SK-N-SH (cell line): ENCODE results near the gene PLEKHM2. TPM values are rescaled to one million over a fixed set of nuclear protein-coding genes. Genes with fewer than 3 reads are reported as not detected.

Experiments
- CTCF ChIA-PET: fragments of 300-600, 350-600 bp; formaldehyde crosslinking; extraction: SDS; loops from one replicate; lab custom pipeline; 2021; lab: Yijun Ruan, JAX
- POLR2A ChIA-PET: fragments of 350-600 bp; sonication (Branson Sonifier 250); formaldehyde crosslinking; extraction: SDS; loops from one replicate; lab custom pipeline; 2020; ENCODE audit warnings: antibody characterized with exemption, inconsistent platforms; lab: Yijun Ruan, JAX
- DNase-seq: peaks from one replicate; pipeline ENCODE4 v3.0.0; 2012
- H2AFZ ChIP-seq: fragments of 200-600 bp; sonication (generic); 2 replicates; pipeline ENCODE4 v1.8.1; 2016; ENCODE audit warnings: antibody characterized with exemption, mild to moderate bottlenecking, low read depth
- H3F3A ChIP-seq: fragments of 200-600 bp; sonication (generic); replicated peaks from 2 replicates; pipeline ENCODE3; 2016; ENCODE audit warnings: antibody characterized with exemption, mild to moderate bottlenecking; ENCODE audit not compliant: insufficient read depth
- H3K27ac ChIP-seq, 2 experiments: fragments of 200-500 bp in 1 of 2; fragments of 200-600 bp in 1 of 2; sonication (Bioruptor generic) in 1 of 2; sonication (generic), shearing (Covaris generic) in 1 of 2; 2 replicates each; pipeline versions ENCODE4 v1.5.1 to v1.6.1; 2014 to 2016; ENCODE audit warnings: low read depth in 2 of 2, inconsistent platforms in 1 of 2, low read length in 1 of 2, mild to moderate bottlenecking in 1 of 2, mixed read lengths in 1 of 2
- H3K27me3 ChIP-seq: fragments of 200-600 bp; sonication (generic), shearing (Covaris generic); 2 replicates; pipeline ENCODE4 v1.6.1; 2016; ENCODE audit warnings: mixed run types; ENCODE audit not compliant: insufficient read depth
- H3K36me3 ChIP-seq, 2 experiments: fragments of 200-500 bp in 1 of 2; fragments of 200-600 bp in 1 of 2; sonication (Bioruptor generic) in 1 of 2; sonication (generic) in 1 of 2; replicated peaks in 1 of 2; 2 replicates each; pipeline versions ENCODE3 to v1.5.1; 2014 to 2016; ENCODE audit warnings: low read length in 1 of 2, mild to moderate bottlenecking in 1 of 2; ENCODE audit not compliant: insufficient read depth in 2 of 2, control insufficient read depth in 1 of 2
- H3K4me1 ChIP-seq, 2 experiments: fragments of 200-500 bp in 1 of 2; fragments of 200-600 bp in 1 of 2; sonication (Bioruptor generic) in 1 of 2; sonication (generic), shearing (Covaris generic) in 1 of 2; 2 replicates each; pipeline versions ENCODE4 v1.5.1 to v1.6.1; 2014 to 2016; ENCODE audit warnings: low read depth in 1 of 2, low read length in 1 of 2, mixed run types in 1 of 2; ENCODE audit not compliant: insufficient read depth in 2 of 2, control insufficient read depth in 1 of 2
- H3K4me2 ChIP-seq: fragments of 200-600 bp; sonication (generic), shearing (Covaris generic); 2 replicates; pipeline ENCODE4 v1.6.1; 2017; ENCODE audit warnings: mixed run types
- H3K4me3 ChIP-seq, 2 experiments: fragments of 200-500 bp in 1 of 2; fragments of 200-600 bp in 1 of 2; sonication (Bioruptor generic) in 1 of 2; sonication (generic), shearing (Covaris generic) in 1 of 2; 2 replicates each; pipeline versions ENCODE4 v1.5.1 to v1.8.1; 2014 to 2016; ENCODE audit warnings: low read depth in 2 of 2, inconsistent platforms in 1 of 2, low read length in 1 of 2, mild to moderate bottlenecking in 1 of 2, mixed read lengths in 1 of 2, moderate library complexity in 1 of 2
- H3K79me2 ChIP-seq: fragments of 200-600 bp; sonication (generic); 2 replicates; pipeline ENCODE4 v1.8.1; 2017; ENCODE audit warnings: mild to moderate bottlenecking; ENCODE audit not compliant: insufficient read depth
- H3K9ac ChIP-seq: fragments of 200-600 bp; sonication (generic); 2 replicates; pipeline ENCODE4 v1.6.1; 2017; ENCODE audit warnings: mixed run types
- H3K9me2 ChIP-seq: fragments of 200-600 bp; sonication (generic); 2 replicates; pipeline ENCODE4 v1.6.1; 2017; ENCODE audit warnings: mixed run types
- H3K9me3 ChIP-seq: fragments of 200-600 bp; sonication (generic); 2 replicates; pipeline ENCODE4 v1.6.1; 2017; ENCODE audit warnings: mixed run types, mild to moderate bottlenecking, moderate library complexity
- H4K20me1 ChIP-seq: fragments of 200-600 bp; sonication (generic); 2 replicates; pipeline ENCODE4 v1.6.1; 2017; ENCODE audit warnings: mild to moderate bottlenecking, mixed run types; ENCODE audit not compliant: insufficient read depth
- CHD2 ChIP-seq: fragments of 150-350 bp; IDR thresholded peaks from 2 replicates; pipeline ENCODE4 v1.6.1; 2018; ENCODE audit warnings: low read length; ENCODE audit not compliant: partially characterized antibody
- EP300 ChIP-seq, 2 experiments: IDR thresholded peaks; 2 replicates each; pipeline versions ENCODE4 v1.4.0 to v1.6.1; 2012; ENCODE audit warnings: borderline replicate concordance in 1 of 2, low read depth in 1 of 2, low read length in 1 of 2
- EZH2phosphoT487 ChIP-seq: fragments of 200-600 bp; sonication (generic); IDR thresholded peaks from 2 replicates; pipeline ENCODE4 v1.6.1; 2017; ENCODE audit warnings: low read depth, mixed run types, mild to moderate bottlenecking, antibody characterized with exemption, moderate library complexity, borderline replicate concordance
- FOSL2 ChIP-seq: IDR thresholded peaks from 2 replicates; pipeline ENCODE4 v1.4.0; 2012; ENCODE audit warnings: low read depth, mild to moderate bottlenecking, moderate library complexity, borderline replicate concordance
- FOXJ3 ChIP-seq: sonication (generic); formaldehyde crosslinking; IDR thresholded peaks from 2 replicates; pipeline ENCODE4 v1.5.1; 2020; ENCODE audit warnings: mild to moderate bottlenecking, missing genetic modification reagents
- GATA2 ChIP-seq: sonication (generic); formaldehyde crosslinking; IDR thresholded peaks from 2 replicates; pipeline ENCODE4 v1.5.0; 2020; ENCODE audit warnings: mild to moderate bottlenecking, missing genetic modification reagents
- JUND ChIP-seq: IDR thresholded peaks from 2 replicates; pipeline ENCODE4 v1.4.0; 2012
- MXI1 ChIP-seq: IDR thresholded peaks from 2 replicates; pipeline ENCODE4 v1.6.1; 2012; ENCODE audit warnings: mild to moderate bottlenecking, low read depth, low read length, improper control_type of control experiment
- NFIC ChIP-seq: IDR thresholded peaks from 2 replicates; pipeline ENCODE4 v1.4.0; 2012; ENCODE audit warnings: borderline replicate concordance
- NRF1 ChIP-seq: IDR thresholded peaks from 2 replicates; pipeline ENCODE4 v1.6.1; 2012; ENCODE audit warnings: low read depth, mild to moderate bottlenecking, low read length
- POLR2AphosphoS5 ChIP-seq: IDR thresholded peaks from 2 replicates; pipeline ENCODE4 v1.6.1; 2012; ENCODE audit warnings: low read depth, low read length
- RAD21 ChIP-seq: IDR thresholded peaks from 2 replicates; pipeline ENCODE4 v1.6.1; 2012; ENCODE audit warnings: mild to moderate bottlenecking, low read length
- RFX5 ChIP-seq: IDR thresholded peaks from 2 replicates; pipeline ENCODE4 v1.6.1; 2012; ENCODE audit warnings: mild to moderate bottlenecking, improper control_type of control experiment, low read length
- RXRA ChIP-seq: IDR thresholded peaks from 2 replicates; pipeline ENCODE4 v1.4.0; 2012; ENCODE audit warnings: low read depth, mild to moderate bottlenecking, borderline replicate concordance
- SIN3A ChIP-seq: IDR thresholded peaks from 2 replicates; pipeline ENCODE4 v1.6.1; 2012; ENCODE audit warnings: low read depth, mild to moderate bottlenecking, low read length, moderate library complexity, borderline replicate concordance
- SMC3 ChIP-seq: IDR thresholded peaks from 2 replicates; pipeline ENCODE4 v1.6.1; 2012; ENCODE audit warnings: low read depth, low read length, improper control_type of control experiment
- TCF12 ChIP-seq: IDR thresholded peaks from 2 replicates; pipeline ENCODE4 v1.4.0; 2012
- TEAD4 ChIP-seq: IDR thresholded peaks from 2 replicates; pipeline ENCODE4 v1.4.0; 2012; ENCODE audit warnings: mild to moderate bottlenecking, borderline replicate concordance; ENCODE audit not compliant: insufficient read depth
- WGBS: methylation state at CpG from one replicate; pipeline ENCODE4 v1.1.6; 2017; ENCODE audit warnings: low lambda C conversion rate; 5-methylcytosine and 5-hydroxymethylcytosine counted together
- polyA plus RNA-seq, 3 experiments: library from polyadenylated mRNA; depleted of rRNA; stranded (reverse); fragments of >200 nt; gene quantifications; 2 replicates each; pipeline ENCODE4 v1.2.3, GENCODE V29; 2012
- TF ChIP-seq, protein P1 (sequence below): fragments of 150-350 bp; IDR thresholded peaks from 2 replicates; pipeline ENCODE4 v1.6.1; 2016; ENCODE audit warnings: mild to moderate bottlenecking, low read depth, low read length
- TF ChIP-seq, protein P2 (sequence below): fragments of 200-600 bp; sonication (generic); IDR thresholded peaks from 2 replicates; pipeline ENCODE4 v1.6.1; 2017; ENCODE audit warnings: antibody characterized with exemption, mild to moderate bottlenecking, moderate library complexity
- TF ChIP-seq, protein P3 (sequence below): IDR thresholded peaks from 2 replicates; pipeline ENCODE4 v1.4.0; 2012; ENCODE audit warnings: low read depth, borderline replicate concordance

The PLEKHM2 gene
- polyA plus RNA-seq, 1 of the 3 experiments (the other 2 are of a cell fraction), result 38.9 TPM

DNA sequence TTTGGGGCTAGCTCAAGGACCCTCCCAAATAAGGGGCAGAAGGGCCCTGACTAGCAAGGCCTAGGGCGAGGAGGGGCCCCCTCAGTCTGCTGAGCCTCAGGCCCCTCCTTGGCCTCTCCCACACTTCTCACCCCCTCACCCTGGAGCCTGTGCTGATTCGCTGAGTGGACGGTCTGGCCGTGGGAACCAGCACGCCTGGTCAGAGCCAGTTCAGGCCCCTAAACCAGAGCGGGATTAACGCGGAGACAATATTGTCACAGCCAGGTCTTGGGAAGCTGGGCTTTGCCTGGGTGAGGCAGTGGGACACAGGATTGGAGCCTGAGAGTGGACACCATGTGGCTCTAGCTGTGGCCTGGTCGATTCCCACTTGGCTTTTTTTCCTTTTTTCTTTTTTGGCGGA, 69.7 kb downstream of the PLEKHM2 start:
- Histone ChIP-seq H3K27me3 (no peaks in the 10 kb centered on the region), H3K9ac (no peak overlapping the region), H3K4me3 (no peak overlapping the region), H3K79me2 (peaks cover under 1% of the 10 kb centered on the region; the same call in 1 of the 2 replicates), H3K36me3 (no peaks in the 10 kb centered on the region), H3K27ac (no peak overlapping the region), H3K9me3 (no peaks in the 10 kb centered on the region), H2AFZ (no peak overlapping the region), H3F3A (peaks cover 24% of the 10 kb centered on the region), H3K9me2 (no peaks in the 10 kb centered on the region), H3K4me1 (peaks cover 21 to 38% of the 10 kb centered on the region in 2 experiments), H3K4me2 (no peak overlapping the region), H4K20me1 (no peaks in the 10 kb centered on the region)
- no peak for DNase-seq
- 79% methylated on average over 7 of the region's 10 CpGs for WGBS
- TF ChIP-seq MXI1, result no peak
- TF ChIP-seq RFX5, result no peak
- TF ChIP-seq, protein P1, sequence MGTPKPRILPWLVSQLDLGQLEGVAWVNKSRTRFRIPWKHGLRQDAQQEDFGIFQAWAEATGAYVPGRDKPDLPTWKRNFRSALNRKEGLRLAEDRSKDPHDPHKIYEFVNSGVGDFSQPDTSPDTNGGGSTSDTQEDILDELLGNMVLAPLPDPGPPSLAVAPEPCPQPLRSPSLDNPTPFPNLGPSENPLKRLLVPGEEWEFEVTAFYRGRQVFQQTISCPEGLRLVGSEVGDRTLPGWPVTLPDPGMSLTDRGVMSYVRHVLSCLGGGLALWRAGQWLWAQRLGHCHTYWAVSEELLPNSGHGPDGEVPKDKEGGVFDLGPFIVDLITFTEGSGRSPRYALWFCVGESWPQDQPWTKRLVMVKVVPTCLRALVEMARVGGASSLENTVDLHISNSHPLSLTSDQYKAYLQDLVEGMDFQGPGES, result no peak
- TF ChIP-seq FOXJ3 (CRISPR knock-in tag), result no peak
- no peak for TF ChIP-seq RXRA
- no peak for TF ChIP-seq JUND
- no peak for TF ChIP-seq NFIC
- TF ChIP-seq CHD2, result no peak
- TF ChIP-seq SIN3A, result no peak
- no peak for TF ChIP-seq POLR2AphosphoS5
- no peak for TF ChIP-seq RAD21
- no peak for TF ChIP-seq GATA2
- ChIA-PET POLR2A (no interaction called here), CTCF (interaction anchor here (1.2 kb wide), 1 partner anchor 13 kb away, joined by 3 read pairs; no protein-coding TSS in a partner anchor)

DNA sequence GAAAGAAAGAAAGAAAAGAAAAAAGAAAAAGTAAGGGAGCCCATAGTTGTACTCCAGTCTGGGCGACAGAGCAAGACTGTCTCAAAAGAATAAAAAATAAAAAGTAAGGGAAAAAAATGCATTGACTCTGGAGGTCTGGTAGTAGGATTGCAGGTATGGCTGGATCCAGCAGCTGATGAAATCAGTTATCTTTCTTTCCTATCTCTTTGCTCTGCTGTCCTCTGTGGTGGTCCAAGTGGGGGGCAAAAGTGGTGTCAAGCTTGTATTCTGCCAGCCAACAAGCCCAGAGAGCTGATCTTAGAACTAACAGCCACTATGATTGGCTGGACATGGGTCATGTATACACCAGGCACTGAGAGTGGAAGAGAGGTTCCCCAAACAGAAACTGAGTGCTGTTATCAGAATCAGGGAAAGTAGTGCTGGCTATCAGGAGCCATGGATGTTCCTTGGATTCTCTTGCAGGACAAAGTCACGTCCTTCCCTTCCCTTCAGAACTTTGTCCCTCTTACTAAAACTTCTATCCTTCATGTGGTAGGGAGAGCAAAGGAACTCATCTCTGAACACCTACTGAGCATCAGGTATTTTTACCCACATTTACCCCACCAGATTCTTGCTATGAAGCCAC, 71.0 kb downstream of the PLEKHM2 start:
- peaks cover 21% of the 10 kb centered on the region for H3F3A ChIP-seq
- H3K4me3 ChIP-seq, result no peak overlapping the region
- H3K9me2 ChIP-seq, result no peaks in the 10 kb centered on the region
- no peak overlapping the region for H3K27ac ChIP-seq
- no peaks in the 10 kb centered on the region for H3K36me3 ChIP-seq
- no peak overlapping the region for H3K9ac ChIP-seq
- DNase-seq, result no peak
- ChIA-PET CTCF (interaction anchor here (1.1 to 2.6 kb wide), 3 partner anchors 14 to 37 kb away, joined by 3 to 12 read pairs (median 4); no protein-coding TSS in a partner anchor), POLR2A (no interaction called here)
- peaks cover 14% of the 10 kb centered on the region for H3K79me2 ChIP-seq
- H3K4me1 ChIP-seq, result peaks cover 15 to 30% of the 10 kb centered on the region in 2 experiments
- H3K9me3 ChIP-seq, result no peaks in the 10 kb centered on the region
- no peak overlapping the region for H3K4me2 ChIP-seq
- H2AFZ ChIP-seq, result no peak overlapping the region
- H3K27me3 ChIP-seq, result no peaks in the 10 kb centered on the region
- H4K20me1 ChIP-seq, result no peaks in the 10 kb centered on the region
- WGBS, result 95% methylated on average over 2 of the region's 2 CpGs
- no peak for TF ChIP-seq EZH2phosphoT487
- TF ChIP-seq, protein P2, sequence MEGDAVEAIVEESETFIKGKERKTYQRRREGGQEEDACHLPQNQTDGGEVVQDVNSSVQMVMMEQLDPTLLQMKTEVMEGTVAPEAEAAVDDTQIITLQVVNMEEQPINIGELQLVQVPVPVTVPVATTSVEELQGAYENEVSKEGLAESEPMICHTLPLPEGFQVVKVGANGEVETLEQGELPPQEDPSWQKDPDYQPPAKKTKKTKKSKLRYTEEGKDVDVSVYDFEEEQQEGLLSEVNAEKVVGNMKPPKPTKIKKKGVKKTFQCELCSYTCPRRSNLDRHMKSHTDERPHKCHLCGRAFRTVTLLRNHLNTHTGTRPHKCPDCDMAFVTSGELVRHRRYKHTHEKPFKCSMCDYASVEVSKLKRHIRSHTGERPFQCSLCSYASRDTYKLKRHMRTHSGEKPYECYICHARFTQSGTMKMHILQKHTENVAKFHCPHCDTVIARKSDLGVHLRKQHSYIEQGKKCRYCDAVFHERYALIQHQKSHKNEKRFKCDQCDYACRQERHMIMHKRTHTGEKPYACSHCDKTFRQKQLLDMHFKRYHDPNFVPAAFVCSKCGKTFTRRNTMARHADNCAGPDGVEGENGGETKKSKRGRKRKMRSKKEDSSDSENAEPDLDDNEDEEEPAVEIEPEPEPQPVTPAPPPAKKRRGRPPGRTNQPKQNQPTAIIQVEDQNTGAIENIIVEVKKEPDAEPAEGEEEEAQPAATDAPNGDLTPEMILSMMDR, result no peak
- TF ChIP-seq NRF1, result no peak
- TF ChIP-seq RAD21, result no peak
- no peak for TF ChIP-seq TEAD4
- no peak for TF ChIP-seq EP300 (IDR thresholded peaks at IDR 0.05; ENCODE audit: borderline replicate concordance in 1 of 2, low read depth in 1 of 2, low read length in 1 of 2)
- TF ChIP-seq SMC3, result no peak
- TF ChIP-seq GATA2, result no peak
- TF ChIP-seq, protein P3, sequence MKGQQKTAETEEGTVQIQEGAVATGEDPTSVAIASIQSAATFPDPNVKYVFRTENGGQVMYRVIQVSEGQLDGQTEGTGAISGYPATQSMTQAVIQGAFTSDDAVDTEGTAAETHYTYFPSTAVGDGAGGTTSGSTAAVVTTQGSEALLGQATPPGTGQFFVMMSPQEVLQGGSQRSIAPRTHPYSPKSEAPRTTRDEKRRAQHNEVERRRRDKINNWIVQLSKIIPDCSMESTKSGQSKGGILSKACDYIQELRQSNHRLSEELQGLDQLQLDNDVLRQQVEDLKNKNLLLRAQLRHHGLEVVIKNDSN, result no peak
- TF ChIP-seq, protein P1, result no peak
- no peak for TF ChIP-seq FOXJ3 (CRISPR knock-in tag)
- no peak for TF ChIP-seq FOSL2
- no peak for TF ChIP-seq MXI1
- TF ChIP-seq TCF12, result no peak
- TF ChIP-seq RFX5, result no peak
